ENCODE measurements around the gene ECHS1. TPM values are rescaled to one million over a fixed set of nuclear protein-coding genes. Genes with fewer than 3 reads are reported as not detected.

The ECHS1 gene
- total RNA-seq, 1 donor from 2014 or later, result 188 TPM

DNA sequence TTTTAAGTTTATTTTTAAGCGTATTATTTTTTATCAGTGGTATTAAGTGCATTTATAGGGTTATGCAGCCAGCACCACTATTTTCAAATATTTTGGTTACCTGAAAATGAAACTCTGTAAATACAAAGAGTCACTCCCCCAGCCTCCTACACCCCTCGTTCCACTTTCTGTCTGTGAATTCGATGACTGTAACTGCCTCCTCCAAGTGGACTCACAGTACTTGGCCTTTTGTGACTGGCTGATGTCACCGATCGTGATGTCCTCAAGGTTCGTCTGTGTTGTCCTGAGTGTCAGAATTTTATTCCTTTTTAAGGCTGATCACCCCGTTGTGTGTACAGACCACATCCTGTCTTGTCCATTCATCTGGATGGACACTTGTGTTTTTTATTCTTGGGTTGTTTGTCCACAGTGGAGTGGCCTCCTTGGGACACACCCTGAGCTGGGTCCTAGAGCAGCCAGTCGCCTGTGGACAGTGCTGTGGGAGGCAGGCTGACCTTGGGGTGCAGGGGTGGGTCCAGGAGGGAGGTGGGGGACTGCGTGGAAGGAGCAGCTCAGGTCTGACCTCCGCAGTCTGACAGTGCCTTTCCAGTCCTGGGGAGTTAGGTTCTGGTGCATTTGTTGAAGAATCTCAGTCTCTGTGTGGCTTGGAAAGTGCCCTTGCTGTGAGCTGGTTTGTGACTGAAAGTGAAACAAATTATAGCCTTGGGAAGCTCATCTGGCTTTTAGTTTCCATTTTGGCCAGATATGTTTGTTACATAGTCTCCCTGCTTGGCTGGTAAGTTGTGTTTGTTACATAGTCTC, 27.7 kb upstream of the ECHS1 start:
- peak; percentile 47 for DNase-seq (ENCODE audit: low spot score)

- DNase-seq (ENCODE audit: low spot score), result peak; percentile 83
These were observed 26.0 kb upstream of the ECHS1 start for GRCh38 chr10:133399123-133399601.

DNA sequence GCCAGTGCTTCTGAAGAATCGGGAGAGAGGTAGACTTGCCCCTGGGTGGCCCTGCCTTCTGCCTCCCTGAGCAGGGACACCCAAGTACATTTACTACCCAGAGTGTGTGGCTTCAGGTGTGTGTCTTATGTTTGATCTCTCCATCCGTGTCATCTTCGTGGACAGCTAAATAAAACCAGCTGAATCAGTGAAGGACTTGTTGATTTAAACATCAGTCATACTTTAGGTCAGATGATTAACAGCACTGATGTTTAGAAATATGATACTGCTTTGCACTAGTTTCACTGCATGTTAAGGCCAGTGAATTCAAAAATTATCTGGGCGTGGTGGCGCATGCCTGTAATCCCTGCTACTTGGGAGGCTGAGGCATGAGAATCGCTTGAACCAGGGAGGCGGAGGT, 24.8 kb upstream of the ECHS1 start:
- peak; percentile 28 for DNase-seq (ENCODE audit: low spot score)

- DNase-seq (ENCODE audit: low spot score), result peak; percentile 72
These were observed 23.0 kb upstream of the ECHS1 start for GRCh38 chr10:133396035-133396624.

DNA sequence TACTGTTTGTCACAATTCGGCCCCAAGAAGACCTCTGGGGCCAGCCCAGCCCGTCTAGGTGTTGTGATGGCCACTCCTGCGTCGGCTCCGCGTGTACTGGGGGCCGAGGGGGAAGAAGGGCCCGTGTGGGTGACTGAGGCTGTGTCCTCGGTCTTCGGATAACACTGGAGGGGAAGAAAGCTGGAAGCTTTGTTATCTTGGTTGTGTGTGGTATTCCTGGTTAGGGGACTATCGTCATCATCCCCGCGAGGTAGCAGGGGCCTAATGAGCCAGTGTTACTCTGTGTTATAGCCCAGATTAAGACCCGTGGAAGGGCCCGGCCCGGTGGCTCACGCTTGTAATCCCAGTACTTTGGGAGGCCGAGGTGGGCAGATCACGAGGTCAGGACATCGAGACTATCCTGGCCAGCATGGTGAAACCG, 21.7 kb upstream of the ECHS1 start:
- peak; percentile 88 for DNase-seq (ENCODE audit: low spot score)

DNA sequence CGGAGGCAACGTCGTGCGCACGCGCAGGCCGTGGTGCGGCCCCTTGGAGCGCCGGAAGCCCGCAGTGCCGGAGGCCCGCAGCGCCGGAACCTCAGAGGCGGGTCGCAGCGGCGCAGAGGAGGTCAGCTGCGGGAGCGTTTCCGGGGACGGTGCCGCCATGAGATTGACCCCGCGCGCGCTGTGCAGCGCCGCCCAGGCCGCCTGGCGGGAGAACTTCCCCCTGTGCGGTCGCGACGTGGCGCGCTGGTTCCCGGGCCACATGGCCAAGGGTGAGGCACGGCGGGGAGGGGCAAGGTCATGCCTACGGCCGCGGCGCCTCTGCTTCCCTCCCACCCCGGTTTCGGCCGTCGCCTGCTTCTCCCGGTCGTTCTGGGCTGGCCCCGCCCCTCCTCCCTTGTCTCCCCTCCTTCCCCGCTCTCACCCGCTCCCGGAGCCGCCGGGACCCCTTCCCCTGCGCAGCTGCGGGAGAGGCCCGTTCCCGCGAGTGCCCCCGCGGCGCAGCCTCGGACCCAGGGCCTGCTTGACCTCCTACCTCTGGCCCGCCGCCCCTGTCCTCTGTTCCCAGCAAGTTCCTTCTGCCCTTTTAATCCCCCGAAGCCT, 21.0 kb upstream of the ECHS1 start, which contains the start of gene MTG1:
MTG1 (plus strand) TSS at position 94 of the 600 bp plus-strand sequence; CDS start at position 158, 64 bp downstream.
- DNase-seq (ENCODE audit: low spot score), result peak; percentile 99

- peak; percentile 72 for DNase-seq (ENCODE audit: low spot score)
These were observed 20.4 kb upstream of the ECHS1 start for GRCh38 chr10:133393401-133394063.

- peak; percentile 41 for DNase-seq (ENCODE audit: low spot score)
These were observed 18.8 kb upstream of the ECHS1 start for GRCh38 chr10:133391761-133392518.

DNA sequence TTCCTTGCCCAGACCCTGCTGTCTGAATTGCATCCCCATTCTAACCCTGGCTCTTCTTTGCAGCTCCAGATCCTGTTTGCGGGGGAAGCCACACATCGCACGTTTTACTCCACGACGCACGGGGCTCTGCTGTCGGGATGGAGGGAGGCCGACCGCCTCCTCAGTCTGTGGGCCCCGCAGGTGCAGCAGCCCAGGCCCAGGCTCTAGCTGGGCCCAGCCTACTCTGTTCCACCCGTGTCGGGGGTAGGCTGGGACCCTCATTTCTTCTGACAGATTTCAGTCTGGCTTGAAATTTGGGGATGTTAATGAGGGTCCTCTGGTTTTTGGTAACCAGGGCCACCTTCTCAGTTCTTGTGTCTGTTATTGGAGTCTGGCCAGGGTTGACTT, 18.1 kb upstream of the ECHS1 start:
- peak; percentile 67 for DNase-seq (ENCODE audit: low spot score)

DNA sequence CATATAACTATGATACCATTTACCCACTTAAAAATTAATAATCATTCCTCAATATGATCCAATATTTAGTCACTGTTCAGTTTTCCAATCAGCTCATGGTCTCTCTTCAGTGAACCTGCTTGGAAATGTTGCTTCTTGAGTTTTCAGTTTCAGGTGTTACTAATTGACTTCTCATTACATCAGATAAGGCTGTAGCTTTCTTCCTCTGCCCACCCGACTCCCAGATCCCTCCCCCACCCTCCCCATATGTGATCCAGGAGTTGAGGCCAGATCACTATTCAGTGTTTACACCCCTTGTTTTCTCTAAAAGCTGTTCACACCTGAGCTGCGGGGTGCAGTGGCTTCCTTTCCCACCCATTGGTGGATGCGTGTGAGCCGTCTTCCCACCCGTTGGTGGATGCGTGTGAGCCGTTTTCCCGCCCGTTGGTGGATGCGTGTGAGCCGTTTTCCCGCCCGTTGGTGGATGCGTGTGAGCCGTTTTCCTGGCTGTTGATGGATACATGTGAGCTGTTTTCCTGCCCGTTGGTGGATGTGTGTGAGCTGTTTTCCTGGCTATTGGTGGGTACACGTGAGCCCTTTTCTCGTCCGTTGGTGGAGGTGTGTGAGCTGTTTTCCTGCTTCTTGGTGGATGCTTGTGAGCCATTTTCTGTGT, 17.6 kb upstream of the ECHS1 start:
- DNase-seq (ENCODE audit: low spot score), result peak; percentile 30

- peak; percentile 68 for DNase-seq (ENCODE audit: low spot score)
These were observed 16.0 kb upstream of the ECHS1 start for GRCh38 chr10:133388973-133389818.

GRCh38 chr10:133388236-133388972, 15.2 kb upstream of the ECHS1 start:
- peak; percentile 67 for DNase-seq (ENCODE audit: low spot score)

DNA sequence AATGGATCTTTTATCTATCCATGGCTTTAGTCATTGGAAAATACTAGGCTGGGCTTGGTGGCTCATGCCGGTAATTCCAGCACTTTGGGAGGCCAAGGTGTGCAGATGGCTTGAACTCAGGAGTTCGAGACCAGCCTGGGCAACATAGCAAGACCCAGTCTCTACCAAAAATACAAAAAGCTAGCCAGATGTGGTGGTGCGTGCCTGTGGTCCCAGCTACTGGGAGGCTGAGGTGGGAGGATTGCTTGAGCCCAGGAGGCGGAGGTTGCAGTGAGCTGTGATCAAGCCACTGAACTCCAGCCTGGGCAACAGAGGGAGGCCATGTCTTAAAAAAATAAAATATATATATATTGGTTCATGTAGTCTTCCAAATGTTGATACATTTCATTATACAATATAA, 13.8 kb upstream of the ECHS1 start:
- DNase-seq (ENCODE audit: low spot score), result peak; percentile 65

GRCh38 chr10:133385214-133385613, 12.1 kb upstream of the ECHS1 start:
- no peak for DNase-seq (ENCODE audit: low spot score)

GRCh38 chr10:133384071-133384470, 10.9 kb upstream of the ECHS1 start:
- DNase-seq (ENCODE audit: low spot score), result no peak

DNA sequence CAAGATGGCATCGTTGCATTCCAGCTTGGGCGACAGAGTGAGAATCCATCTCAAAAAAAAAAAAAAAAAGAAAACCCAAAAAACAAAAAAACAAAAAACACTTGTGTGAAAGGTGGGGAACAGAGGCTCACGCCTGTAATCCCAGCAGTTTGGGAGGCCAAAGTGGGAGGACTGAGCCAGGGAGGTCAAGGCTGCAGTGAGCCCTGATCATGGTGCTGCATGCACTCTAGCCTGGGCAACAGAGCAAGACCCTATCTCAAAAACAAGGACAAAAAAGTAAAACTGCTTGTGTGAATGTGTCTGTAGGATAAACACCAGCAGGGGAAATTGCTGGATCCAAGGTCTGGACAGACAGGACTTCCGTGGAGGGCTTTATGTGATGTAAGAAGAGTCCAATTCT, 10.4 kb upstream of the ECHS1 start:
- no peak for DNase-seq (ENCODE audit: low spot score)

DNA sequence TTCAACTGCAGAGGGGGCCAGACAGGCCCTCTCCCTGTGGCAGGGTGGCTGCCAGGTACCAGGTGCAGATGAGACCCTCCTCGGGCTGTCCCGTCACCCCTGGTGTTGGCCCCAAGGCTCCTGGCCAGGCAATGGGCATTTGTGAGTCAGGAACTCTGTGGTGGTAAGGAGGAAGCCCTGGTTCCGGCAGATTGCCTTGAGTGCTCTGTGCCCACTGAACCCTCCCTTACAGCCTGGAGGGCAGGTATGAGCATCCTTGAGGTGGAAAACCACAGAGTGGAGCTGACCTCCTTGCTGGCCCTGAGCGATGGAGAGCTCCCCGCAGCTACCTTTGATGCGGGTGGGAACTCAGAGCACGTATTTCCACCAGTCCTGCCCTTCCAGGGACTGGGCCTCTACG, 7.9 kb upstream of the ECHS1 start:
- DNase-seq (ENCODE audit: low spot score), result no peak

- DNase-seq (ENCODE audit: low spot score), result no peak
These were observed 6.9 kb upstream of the ECHS1 start for GRCh38 chr10:133379801-133380666.

All from mesenteric fat pad (tissue), 1 donor.